ENCODE data around the gene IFITM5.
"Not testable (repeated sequence)": the region's sequence is repeated elsewhere in the genome, so short reads cannot be mapped to it uniquely, and the experiment has no call there.

- not testable (repeated sequence) for TF ChIP-seq CTCF (conservative IDR thresholded peaks at IDR 0.05; ENCODE audit: low read depth, low read length); SMC3 (IDR thresholded peaks at IDR 0.05; ENCODE audit: low read depth, low read length); USF2 (IDR thresholded peaks at IDR 0.05; ENCODE audit: low read depth, low read length); MAFK (IDR thresholded peaks at IDR 0.05; ENCODE audit: low read depth, low read length); RAD21 (IDR thresholded peaks at IDR 0.05; ENCODE audit: low read length); POLR2A (IDR thresholded peaks at IDR 0.05; ENCODE audit: low read depth, low read length); RCOR1 (IDR thresholded peaks at IDR 0.05; ENCODE audit: insufficient replicate concordance, low read length); CHD1 (IDR thresholded peaks at IDR 0.05; ENCODE audit: low read depth, low read length); CEBPB (IDR thresholded peaks at IDR 0.05; ENCODE audit: low read depth, low read length); RFX5 (IDR thresholded peaks at IDR 0.05; ENCODE audit: low read depth, low read length); MAZ (IDR thresholded peaks at IDR 0.05; ENCODE audit: borderline replicate concordance, low read depth, low read length)
These were observed 9.7 kb upstream of the IFITM5 start for GRCh38 chr11:308740-309665.
